ENCODE data around the gene ARHGAP21. TPM values are rescaled to one million over a fixed set of nuclear protein-coding genes. Genes with fewer than 3 reads are reported as not detected.

ARHGAP21 gene
- total and polyA plus RNA-seq, 11 donors, result 20.8 to 71.9 (median 48.4) TPM

DNA sequence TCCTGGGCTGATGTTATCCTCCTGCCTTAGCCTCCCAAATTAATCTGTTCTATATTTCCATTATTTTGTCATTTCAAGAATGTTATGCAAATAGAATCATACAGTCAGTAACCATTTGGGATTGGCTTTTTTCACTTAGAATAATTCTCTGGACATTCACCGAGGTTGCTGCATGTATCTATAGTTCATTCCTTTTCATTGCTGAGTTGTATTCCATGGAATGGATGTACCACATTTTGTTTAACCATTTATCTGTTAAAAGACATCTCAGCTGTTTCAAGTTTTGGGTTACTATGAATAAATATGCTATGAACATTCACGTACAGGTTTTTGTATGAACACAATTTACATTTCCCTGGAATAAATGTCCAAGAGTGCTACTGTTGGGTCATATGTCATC lies 44.9 kb downstream of the ARHGAP21 start:
- no peak overlapping the region for H3K27ac ChIP-seq
- H3K4me1 ChIP-seq, result peaks cover 0 to 40% (median 23%) of the 10 kb centered on the region in 12 donors
- ATAC-seq (no peak), DNase-seq (no peak)
- no peaks in the 10 kb centered on the region for H3K27me3 ChIP-seq
- no peaks in the 10 kb centered on the region for H3K36me3 ChIP-seq
- no peak overlapping the region for H3K4me3 ChIP-seq
- peaks cover 0 to 10% (median 0%) of the 10 kb centered on the region in 12 donors for H3K9me3 ChIP-seq
- TF ChIP-seq POLR2A (IDR thresholded peaks at IDR 0.05), result no peak
- TF ChIP-seq, protein P1, sequence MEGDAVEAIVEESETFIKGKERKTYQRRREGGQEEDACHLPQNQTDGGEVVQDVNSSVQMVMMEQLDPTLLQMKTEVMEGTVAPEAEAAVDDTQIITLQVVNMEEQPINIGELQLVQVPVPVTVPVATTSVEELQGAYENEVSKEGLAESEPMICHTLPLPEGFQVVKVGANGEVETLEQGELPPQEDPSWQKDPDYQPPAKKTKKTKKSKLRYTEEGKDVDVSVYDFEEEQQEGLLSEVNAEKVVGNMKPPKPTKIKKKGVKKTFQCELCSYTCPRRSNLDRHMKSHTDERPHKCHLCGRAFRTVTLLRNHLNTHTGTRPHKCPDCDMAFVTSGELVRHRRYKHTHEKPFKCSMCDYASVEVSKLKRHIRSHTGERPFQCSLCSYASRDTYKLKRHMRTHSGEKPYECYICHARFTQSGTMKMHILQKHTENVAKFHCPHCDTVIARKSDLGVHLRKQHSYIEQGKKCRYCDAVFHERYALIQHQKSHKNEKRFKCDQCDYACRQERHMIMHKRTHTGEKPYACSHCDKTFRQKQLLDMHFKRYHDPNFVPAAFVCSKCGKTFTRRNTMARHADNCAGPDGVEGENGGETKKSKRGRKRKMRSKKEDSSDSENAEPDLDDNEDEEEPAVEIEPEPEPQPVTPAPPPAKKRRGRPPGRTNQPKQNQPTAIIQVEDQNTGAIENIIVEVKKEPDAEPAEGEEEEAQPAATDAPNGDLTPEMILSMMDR (IDR thresholded peaks at IDR 0.05), result no peak
- 98 to 100% (median 98%) methylated on average over 2 of the region's 2 CpGs for WGBS, 4 donors
- intact Hi-C loops (cut with DNase I), result no loop called here

DNA sequence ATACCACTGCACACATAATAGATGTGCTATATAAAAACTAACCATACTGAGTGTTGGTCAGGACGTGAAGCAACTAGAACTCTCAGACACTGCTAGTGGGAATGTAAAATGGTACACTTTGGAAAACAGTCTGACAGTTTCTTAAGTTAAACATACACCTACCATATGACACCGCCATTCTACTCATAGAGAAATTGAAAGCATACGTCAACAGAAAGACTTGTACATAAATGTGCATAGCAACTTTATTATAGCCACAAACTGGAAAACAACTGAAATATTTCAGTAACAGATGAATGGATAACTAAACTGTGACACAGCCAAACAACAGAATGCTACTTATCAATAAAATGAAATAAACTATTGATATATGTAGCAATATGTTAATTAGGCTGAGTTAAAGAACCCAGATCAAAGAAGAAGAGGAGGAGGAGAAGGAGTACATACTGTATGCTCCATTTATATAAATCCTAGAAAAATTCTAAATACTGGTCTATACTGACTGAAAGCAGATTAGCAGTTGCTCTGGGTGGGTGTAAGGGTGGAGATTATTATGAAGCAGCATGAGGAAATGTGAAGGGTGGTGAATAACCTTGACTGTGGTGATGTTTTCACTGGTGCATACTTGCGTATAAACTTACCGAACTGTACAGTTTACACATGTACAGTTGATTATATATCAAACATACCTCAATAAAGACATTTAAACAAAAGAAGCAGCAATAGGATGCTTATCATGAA lies 48.6 kb downstream of the ARHGAP21 start:
- intact Hi-C loops (cut with DNase I), result no loop called here
- H3K36me3 ChIP-seq, result no peaks in the 10 kb centered on the region
- no peak for DNase-seq
- 94 to 97% (median 96%) methylated on average over 5 of the region's 5 CpGs for WGBS, 4 donors
- no peak overlapping the region for H3K27ac ChIP-seq
- peaks cover 0 to 10% (median 0%) of the 10 kb centered on the region in 12 donors for H3K9me3 ChIP-seq
- H3K4me3 ChIP-seq, result no peak overlapping the region
- no peak for ATAC-seq
- no peaks in the 10 kb centered on the region for H3K27me3 ChIP-seq
- TF ChIP-seq POLR2A (IDR thresholded peaks at IDR 0.05), result no peak
- TF ChIP-seq, protein P1 (IDR thresholded peaks at IDR 0.05), result no peak
- peaks cover 0 to 28% (median 9%) of the 10 kb centered on the region in 12 donors for H3K4me1 ChIP-seq

DNA sequence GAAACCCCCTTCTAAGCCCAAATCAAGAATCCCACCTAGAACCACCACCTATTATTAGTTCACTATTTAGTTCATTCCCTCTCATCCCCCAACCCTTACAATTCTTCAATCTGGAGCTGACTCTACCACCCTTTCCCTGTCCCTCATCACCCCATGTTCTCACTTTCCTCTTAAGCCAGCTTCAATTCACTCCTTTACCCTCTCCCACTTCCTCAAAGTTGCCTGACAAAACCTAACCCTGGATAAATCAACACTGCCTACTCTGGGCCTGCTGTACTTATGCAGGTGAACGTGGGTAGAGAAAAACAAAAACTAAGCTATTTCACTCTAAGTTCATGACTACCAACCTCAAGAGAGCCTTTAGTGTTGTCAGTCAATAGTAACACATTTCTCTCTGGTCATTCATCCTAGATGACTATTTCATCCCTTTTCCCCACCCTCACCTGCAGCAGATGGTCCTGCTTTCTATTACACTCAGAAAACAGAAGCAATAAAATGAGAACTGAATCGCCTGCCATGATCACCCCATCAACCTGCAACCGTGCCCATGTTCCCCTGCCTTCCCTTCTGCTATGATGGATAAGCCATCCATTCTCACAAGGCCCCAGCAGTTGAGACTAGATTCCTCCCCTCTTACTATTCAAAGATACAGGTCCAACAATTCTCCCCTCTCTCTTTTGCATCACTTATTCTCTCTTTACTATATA lies 52.6 kb downstream of the ARHGAP21 start:
- Histone ChIP-seq H3K27me3 (no peaks in the 10 kb centered on the region), H3K4me3 (no peak overlapping the region), H3K4me1 (peaks cover 0 to 35% (median 11%) of the 10 kb centered on the region in 12 donors), H3K36me3 (peaks cover 0 to 23% (median 4%) of the 10 kb centered on the region in 9 donors), H3K27ac (no peak overlapping the region), H3K9me3 (no peaks in the 10 kb centered on the region)
- ATAC-seq (no peak), DNase-seq (no peak)
- WGBS, 4 donors, result 78 to 97% (median 91%) methylated on average over 3 of the region's 3 CpGs
- TF ChIP-seq, protein P1 (IDR thresholded peaks at IDR 0.05), result no peak
- TF ChIP-seq POLR2A (IDR thresholded peaks at IDR 0.05), result no peak
- intact Hi-C loops (cut with DNase I), result no loop called here

DNA sequence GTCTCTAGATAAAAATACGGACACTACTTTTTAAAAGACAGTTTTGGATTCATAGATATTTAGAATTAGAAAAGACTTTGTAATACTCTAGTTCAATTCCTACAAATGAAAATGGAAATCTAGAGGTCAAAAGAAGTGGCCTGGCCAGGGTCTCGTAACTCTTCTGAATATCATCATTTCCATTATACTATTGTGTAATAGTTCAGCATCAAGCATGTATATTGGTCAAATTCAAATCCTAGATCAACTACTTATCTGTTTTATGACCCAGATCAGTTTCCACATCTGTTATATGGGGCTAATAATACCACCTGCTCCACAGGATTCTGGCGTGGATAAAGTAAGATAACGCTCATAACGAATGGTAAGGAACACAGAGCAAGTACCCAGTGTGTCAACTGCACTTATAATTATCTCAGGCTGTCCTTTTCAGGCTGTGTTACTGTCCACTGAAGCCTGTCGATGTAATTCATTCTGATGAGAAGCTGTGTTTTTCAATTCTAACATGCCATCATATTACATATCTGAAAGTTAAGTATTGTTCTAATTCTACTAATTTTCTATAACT lies 54.3 kb downstream of the ARHGAP21 start:
- H3K4me3 ChIP-seq, result no peak overlapping the region
- H3K9me3 ChIP-seq, result no peaks in the 10 kb centered on the region
- no peak overlapping the region for H3K27ac ChIP-seq
- TF ChIP-seq POLR2A (IDR thresholded peaks at IDR 0.05), result no peak
- TF ChIP-seq, protein P1 (IDR thresholded peaks at IDR 0.05), result no peak
- H3K36me3 ChIP-seq, result peaks cover 0 to 37% (median 4%) of the 10 kb centered on the region in 9 donors
- 64 to 68% (median 66%) methylated on average over 6 of the region's 6 CpGs for WGBS, 4 donors
- ATAC-seq (peak in 2 of 4 donors; percentile 65 to 70), DNase-seq (no peak)
- no peaks in the 10 kb centered on the region for H3K27me3 ChIP-seq
- intact Hi-C loops (cut with DNase I), result no loop called here
- peaks cover 0 to 31% (median 10%) of the 10 kb centered on the region in 12 donors for H3K4me1 ChIP-seq

All from heart left ventricle (tissue), 16 donors.